GM12872 (cell line): ENCODE data around the gene PRDM16.

Experiments
- TF ChIP-seq, protein P1 (sequence below): IDR thresholded peaks from 3 replicates; pipeline ENCODE4 v1.5.1; 2011; ENCODE audit warnings: low read depth, mild to moderate bottlenecking, low read length, moderate library complexity; ENCODE audit not compliant: insufficient read depth

PRDM16 gene

DNA sequence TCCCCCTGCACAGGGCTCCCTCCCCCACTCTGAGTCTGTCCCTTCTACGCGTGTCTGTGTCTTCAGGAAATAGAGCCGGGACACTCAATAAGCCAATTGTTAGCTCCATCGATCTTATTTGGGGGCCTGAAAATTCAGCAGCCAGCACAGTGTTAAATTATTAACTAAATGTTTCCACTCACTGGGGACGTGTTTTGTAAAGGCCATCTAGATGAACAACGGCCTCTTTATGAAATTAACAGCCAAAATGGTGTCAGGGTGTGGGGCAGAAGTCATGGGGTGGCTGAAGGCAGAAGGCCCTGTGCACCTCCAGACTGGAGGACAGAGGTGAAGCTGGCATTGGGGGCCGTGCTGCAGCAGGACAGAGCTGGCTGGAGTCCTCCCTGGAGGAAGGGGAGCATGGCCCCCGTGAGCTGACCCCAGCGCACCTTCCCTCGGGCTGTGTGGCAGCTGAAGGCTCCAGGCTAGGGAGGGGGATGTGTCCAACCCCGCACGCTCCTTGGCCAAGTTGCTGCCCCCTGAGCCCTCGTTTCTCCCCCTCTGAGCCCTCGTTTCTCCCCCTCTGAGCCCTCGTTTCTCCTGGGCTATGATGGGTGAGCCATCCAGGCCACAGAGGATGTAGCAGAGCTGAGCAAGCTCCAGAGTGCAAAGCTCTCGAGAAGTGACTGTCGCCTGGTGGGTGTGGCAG, 271.7 kb downstream of the PRDM16 start:
- TF ChIP-seq, protein P1, sequence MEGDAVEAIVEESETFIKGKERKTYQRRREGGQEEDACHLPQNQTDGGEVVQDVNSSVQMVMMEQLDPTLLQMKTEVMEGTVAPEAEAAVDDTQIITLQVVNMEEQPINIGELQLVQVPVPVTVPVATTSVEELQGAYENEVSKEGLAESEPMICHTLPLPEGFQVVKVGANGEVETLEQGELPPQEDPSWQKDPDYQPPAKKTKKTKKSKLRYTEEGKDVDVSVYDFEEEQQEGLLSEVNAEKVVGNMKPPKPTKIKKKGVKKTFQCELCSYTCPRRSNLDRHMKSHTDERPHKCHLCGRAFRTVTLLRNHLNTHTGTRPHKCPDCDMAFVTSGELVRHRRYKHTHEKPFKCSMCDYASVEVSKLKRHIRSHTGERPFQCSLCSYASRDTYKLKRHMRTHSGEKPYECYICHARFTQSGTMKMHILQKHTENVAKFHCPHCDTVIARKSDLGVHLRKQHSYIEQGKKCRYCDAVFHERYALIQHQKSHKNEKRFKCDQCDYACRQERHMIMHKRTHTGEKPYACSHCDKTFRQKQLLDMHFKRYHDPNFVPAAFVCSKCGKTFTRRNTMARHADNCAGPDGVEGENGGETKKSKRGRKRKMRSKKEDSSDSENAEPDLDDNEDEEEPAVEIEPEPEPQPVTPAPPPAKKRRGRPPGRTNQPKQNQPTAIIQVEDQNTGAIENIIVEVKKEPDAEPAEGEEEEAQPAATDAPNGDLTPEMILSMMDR, result no peak

DNA sequence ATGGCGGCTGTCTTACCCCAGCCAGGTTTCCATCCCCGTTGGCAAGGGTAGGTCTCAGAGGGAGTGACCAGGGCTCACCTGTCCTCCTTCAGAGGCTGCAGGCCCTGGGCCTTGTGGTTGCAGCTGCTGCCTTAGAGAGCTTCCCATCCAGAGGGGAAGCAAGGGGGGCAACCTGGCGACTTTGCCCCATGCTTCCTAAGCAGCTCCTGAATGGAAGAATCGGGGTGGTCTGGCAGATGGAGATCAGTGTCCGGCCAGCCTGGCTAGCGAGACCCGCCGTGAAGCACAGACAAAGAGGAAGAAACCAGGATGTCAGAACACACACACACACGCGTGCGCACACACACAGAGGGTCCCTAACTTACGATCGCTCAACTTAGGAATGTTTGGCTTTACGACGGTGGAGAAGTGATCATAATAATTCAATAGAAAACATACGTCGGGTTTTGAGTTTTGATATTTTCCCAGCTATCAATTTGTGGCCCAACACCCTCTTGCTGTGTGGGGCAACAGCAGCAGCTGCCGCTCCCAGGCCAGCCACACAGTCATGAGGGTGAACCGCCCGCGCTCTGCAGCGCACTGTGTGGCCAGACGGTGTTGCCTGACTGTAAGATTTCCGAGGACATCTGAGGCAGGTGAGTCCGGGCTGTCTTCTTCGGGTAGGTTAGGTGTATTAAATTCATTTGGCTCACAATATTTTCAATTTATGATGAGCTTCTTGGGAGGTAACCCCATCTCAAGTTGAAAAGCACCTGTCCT, 272.4 kb downstream of the PRDM16 start:
- TF ChIP-seq, protein P1, result no peak

DNA sequence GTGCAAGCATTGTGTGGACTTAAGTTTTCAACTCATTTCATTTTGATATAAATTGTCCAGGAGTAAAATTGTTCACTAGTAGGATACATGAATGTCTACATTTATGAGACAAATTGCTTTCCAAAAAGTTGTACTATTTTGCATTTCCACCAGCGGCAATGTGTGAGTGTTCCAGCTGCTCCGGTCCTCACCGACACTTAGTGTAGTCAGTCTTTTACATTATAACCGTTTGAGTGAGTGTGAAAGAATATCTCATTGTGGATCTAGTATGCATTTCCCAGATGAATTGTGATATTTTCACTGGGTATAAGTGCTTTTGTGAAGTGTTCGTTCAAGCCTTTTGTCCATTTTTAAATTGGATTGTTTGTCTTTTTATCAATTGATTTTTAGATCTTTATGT, 274.0 kb downstream of the PRDM16 start:
- TF ChIP-seq, protein P1, result no peak

DNA sequence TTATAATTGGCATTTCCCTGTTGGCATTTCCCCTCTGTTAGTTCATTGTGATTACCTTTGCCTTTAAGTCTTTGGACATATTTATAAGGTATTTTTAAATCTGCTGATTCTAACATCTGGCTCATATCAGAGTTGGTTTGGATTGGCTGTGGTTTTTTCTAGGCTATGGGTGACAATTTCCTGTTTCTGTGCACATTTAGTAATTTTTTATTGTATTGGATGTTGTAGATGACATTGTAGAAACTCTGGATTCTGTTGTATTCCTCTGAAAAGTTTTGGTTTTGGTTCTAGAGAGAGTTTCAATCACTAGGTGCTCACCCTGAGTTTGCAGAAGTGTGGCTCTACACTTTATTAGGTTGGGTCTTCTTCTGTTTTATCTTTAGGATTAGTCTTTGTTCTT, 275.4 kb downstream of the PRDM16 start:
- TF ChIP-seq, protein P1, result no peak

DNA sequence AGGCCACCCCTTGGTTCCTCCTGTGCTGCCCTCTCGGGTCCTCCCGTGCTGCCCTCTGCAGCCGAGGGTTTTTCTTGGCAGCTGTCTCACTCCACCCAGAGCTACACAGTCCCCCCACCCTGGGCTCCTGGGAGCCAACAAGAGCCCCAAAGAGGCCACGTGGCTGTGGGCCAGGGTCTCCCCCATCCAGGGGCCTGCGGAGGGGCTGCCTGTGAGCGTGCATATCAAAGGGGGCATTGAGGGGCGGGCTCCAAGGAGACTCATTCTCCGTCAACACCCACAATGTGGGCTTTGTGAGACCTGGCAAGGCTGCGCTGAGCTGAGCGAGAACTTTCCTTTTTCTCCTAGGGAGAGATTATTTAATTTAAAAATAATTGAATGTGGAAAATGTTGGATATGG, 276.8 kb downstream of the PRDM16 start:
- TF ChIP-seq, protein P1, result no peak

DNA sequence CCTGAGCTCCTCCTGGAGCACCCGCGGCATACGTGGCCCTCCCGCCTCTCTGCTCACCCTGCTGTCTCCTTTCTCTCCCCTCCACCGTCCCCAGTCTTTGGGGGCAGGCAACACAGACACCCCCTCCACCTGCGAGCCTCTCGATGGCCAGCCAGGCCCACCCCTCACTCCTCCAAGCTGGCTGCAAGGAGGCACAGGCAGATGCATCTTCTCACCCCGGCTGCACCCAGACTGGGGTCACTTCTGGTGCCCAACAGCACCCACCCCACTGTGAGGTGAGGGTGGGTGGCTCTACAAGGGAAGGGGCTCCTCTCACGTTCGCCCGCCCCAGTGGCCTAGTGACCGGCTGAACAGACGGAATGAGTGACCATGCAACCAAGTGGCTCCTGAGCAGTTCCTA, 277.5 kb downstream of the PRDM16 start:
- TF ChIP-seq, protein P1, result no peak

DNA sequence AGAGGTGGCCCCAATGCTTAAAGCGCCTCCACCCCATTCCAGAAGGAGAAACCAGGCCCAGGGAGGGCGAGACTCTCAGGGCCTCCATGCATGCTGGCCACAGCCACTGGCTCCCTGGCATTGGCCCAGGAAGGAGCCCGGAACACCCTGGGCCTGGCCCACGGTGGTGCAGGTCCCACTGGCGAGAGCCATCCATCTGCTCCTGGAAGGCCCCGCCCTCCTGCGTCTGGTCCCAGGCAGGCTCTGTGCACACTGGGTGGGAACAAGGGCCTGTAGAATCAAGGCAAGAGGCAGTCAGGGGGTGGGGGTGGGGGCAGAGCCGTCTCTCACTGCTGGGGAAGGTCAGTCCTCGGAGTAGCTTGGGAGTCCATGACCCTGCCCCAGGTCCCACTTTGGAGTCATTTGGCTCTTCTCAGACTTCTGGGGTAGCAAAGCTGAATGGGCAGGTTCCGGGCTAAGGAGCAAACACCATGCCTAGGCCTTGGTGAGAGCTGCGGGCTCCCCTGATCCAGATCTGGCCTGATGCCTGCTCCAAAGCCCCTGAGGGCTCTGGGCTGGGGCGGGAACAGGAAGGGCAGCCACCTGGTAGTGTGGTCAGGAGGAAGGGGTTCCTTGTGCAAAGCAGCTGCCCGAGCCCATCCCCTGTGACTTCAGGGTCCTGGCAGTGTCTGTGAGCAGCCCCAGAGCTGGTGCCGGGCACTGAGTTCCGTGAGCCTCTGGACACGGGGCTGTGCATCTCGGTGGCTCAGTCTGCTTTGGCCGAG, 278.4 kb downstream of the PRDM16 start:
- TF ChIP-seq, protein P1, result no peak
